SKM-1 treated with dmso at 0.1 percent for 144 hours (cell line): ENCODE measurements around the gene PTCRA.

Experiments used
- DNase-seq: peaks from one replicate; lab custom pipeline; 2025; ENCODE audit not compliant: unreplicated experiment; lab: John Stamatoyannopoulos, UW

Gene PTCRA

DNA sequence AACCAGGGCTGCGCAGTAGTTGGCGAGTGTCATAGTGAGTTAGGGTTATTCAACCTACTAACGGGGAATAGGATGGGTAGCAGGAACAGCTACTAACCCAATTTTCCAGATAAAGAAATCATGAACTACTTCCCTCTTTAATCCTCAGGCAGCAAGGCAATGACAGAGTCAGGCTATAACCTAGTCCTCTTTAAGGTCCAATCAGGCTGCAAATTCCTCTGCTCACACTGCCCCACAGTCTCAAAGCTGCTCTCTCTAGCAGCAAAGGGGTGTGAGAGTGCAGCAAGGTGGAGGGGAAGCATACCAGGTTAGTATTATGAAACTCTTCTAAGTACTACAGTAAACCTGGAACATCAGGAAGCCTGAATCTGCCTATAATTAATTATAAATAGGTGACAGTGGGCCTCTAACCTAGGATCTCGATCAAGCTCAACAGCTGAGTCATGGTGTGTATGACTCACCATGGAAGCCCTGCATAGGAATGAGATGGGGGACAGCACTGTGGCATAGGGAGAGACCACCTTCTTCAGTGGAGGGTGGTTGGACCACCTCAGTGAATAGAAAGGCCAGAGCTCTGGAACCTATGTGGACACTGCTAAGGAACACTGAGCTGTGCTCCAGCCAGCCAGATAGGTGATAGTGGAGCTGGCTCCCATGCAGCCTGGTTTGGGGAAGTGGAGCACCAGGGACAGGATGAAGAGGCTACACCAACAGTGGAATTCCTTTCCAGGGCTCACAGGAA is 55.2 kb downstream of the PTCRA start:
- DNase-seq = no peak

DNA sequence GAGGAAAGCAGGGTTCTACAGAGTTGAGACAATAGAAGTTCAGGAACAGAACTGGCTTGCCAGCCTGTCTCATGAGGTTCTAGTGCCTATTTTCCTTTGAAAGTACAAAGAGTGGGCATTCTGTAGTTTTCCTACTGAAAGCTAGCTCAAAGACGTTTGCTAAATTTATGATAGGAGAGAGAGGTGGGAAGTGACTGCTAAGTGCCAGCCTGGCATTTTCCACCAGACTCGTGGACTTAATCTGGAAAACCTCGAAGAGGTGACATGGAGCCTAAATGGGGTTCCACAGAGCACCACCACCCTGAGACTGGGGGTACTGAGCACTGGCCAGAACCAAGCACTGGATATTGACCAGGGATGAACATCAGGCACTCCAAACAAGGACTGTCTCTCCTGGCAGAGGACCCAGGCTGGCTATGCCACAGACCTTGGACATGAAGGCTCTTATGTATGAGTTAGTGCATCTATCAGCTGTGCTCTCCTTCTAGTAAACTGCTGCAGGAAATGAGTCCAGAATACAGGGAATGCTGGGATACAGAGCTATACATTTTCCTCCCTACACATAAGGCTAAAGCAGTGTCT is 56.0 kb downstream of the PTCRA start:
- DNase-seq = no peak

DNA sequence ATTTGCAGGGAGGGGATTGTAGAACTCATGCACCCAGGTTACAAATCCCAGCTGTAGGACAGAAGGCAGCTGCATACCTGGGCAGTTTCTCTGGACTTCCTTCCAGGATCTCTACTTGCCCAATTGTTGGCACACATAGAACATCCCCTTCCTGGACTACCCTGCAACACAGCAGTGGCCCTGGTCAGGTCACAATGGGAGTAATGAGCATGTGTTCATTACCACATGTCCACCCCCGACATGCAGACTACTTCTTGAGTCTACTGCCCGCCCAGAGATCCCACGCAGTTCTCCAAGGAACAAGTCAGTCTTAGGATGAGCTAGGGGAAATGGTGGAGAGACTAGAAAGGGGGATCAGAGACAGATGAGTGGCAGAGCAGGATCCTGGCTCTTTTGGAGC is 58.1 kb downstream of the PTCRA start:
- DNase-seq = no peak

DNA sequence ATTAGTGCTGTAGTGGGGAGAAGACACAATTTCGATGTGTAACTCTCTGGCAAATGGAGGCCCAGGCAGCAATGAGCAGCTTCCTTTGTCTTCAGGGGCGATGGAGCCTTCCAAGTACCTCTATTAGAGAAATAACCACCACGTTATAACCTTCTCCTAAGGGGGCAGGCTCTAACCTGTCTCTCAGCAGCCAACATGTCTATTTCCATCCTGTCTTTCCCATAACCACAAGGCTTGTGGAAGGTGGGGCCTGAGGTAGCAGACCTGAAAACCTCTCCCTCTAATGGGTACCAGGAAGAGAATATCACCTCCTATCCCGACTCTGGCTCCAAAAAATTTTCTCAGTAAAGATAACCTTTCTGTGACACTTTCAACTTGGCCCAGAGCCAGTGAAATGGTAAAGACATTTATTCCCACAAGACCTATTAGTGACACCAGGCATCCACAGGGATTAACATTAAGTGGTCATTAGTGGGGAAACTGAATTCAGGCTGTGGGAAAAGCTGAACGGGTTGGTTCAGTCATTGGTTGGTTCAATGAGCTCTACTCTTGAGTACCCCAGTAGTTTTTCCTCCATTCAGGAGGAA is 59.2 kb downstream of the PTCRA start:
- no peak for DNase-seq
